Left kidney (tissue), 2 donors: Measurements from ENCODE around the gene MRPS6. TPM values are rescaled to one million over a fixed set of nuclear protein-coding genes. Genes with fewer than 3 reads are reported as not detected.

Experiments used
- DNase-seq: peaks from one replicate; pipeline ENCODE4 v3.0.0-alpha.2; 2013
- polyA plus RNA-seq: library from polyadenylated mRNA; unstranded; fragments of 120-200 nt; gene quantifications from one replicate; pipeline ENCODE4 v1.2.1, GENCODE V29; 2013; ENCODE audit not compliant: insufficient read length

Gene MRPS6
- polyA plus RNA-seq, 1 donor, result 126 TPM

DNA sequence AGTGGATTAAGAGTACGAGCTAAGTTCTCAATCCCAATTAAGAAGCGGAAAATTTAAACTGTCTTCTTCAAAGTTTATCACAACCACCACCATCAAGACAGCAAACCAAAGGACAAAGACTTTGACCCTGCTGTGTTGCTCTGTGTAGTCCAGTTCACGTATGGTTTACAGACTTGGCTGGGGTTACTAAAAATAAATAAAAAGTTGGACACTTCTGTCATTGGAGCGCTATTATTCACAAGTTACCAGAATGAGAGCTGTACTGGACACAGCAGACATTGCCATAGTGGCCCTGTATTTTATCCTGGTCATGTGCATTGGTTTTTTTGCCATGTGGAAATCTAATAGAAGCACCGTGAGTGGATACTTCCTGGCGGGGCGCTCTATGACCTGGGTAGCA, 21.6 kb downstream of the MRPS6 start:
- DNase-seq, result no peak

- DNase-seq, result no peak
Measured at GRCh38 chr21:34097442-34097841, 24.1 kb downstream of the MRPS6 start.

DNA sequence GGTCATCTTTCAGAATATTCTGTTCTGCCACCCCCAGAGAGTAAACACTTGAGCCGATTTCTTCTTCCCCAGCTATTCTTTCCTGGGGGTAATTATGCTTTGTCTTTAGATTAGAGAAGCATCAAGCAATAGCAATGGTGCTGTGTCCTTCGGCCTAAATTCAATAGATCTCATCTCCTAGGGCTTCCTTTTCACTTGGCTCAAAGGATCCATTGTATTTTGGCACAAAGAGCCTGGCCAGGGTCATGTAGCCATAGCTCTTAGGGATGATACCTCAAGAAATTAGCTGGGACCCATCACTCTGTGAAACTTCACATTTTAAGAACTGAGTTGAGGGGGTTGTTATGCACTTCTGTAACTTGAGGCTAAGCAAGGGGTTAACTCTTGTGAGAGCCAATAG, 27.0 kb downstream of the MRPS6 start:
- DNase-seq, result no peak

- no peak for DNase-seq
Measured at GRCh38 chr21:34100790-34101189, 27.4 kb downstream of the MRPS6 start.

GRCh38 chr21:34105947-34106541, 32.7 kb downstream of the MRPS6 start:
- DNase-seq, result no peak

DNA sequence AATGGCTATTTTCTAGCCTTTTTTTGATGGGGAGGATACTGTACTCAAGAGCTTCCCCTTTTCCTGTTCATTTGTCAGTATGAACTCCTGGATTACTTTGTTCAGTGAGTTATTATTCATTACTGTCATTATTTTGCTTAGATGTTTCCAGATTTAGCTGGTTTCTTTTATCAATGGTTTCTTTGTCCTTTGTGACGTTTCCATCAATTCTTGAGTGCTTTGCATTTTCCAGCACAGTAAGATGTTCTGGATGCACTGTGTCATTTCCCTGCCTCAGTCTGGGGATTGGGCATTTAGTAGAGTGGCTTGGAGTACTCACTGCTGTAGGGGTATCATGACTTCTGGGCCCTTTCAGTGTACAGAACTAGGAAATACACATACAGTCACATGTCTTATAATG, 34.2 kb downstream of the MRPS6 start:
- DNase-seq, result no peak

DNA sequence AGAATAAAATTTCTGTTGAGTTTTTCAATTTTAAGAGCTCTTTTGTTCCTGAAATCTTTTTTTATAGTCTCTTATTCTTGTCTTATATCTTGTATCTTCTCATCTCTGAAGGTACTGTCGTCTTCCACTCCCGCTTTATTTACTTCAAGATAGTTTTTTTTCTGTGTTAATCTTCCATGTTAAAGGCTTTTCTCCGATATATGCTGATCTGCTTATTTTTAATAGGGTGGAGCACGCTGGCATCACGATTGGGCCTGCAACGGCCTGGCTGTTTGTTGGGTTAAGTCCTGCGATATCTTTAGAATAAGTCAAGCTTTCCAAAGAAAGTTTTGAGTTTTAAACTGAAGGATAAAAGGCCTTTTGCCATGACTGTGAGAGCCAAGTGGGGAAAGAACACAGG, 35.7 kb downstream of the MRPS6 start:
- DNase-seq, result no peak

DNA sequence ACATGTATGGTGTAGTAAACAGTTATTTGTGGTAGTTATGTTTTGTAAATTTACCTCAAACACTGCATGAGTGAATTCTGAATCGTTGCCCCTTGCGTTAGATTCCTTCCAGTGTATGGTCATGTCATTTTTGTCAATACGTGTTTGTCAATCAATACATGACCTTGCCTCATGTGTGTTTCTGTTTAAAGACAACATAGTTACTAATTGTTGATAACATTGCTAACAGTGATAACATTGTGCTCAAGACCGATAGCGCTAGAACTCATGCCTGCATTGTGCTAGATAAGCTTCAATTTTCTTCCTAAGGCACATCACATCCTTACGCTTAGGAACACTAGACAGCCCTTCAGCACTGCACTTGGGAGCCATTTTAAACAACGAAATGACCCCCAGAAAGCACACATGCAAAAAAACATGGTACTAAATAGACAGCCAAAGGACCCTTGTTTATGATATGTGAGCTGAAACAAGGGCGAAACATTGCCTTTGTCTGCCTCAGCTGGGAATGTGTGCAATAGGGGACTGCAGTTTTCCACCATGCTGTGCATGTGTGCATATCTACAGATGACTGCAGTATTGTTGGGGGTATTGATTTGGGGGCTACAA, 37.3 kb downstream of the MRPS6 start:
- no peak for DNase-seq

GRCh38 chr21:34112316-34113033, 39.1 kb downstream of the MRPS6 start:
- DNase-seq, result no peak

DNA sequence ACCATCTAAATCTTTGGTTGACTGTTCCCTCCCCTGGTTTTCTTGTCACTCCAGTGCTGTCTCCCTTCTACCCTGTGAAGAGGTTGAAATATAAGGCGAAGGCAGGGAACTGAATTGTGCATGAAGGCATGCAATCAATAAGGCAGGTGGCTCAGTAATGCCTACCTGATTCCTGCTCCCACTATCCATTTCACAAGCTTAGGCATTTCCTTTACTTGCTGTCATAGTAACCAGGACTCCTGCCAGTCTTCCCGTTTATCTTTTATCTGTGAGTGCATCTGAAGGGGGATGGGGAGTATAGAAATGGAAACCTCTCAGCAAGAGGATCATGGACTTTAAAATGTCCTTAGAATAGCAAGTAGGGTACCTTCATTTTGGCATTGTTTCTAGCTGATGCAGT, 40.5 kb downstream of the MRPS6 start:
- peak; percentile 13 for DNase-seq

DNA sequence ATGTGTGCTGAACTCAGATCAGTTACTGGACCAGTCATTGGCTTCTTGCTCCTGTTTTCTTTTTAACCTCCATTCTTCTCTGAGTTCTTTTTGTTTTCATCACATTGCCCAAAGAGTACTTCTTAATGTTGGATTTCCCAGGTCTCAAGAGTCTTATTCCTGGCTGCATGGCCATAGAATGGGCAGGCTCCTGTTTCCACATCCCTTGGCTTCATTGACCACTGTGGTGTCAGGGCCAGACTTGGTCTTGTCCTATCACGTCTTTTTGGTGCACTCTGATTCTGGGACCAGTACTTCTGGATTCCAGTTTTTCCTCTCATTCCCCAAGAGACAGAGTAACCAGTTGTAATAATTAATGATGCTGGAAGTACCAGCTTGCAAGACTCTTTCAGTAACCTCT, 41.8 kb downstream of the MRPS6 start:
- DNase-seq, result no peak

GRCh38 chr21:34116569-34116968, 43.2 kb downstream of the MRPS6 start:
- no peak for DNase-seq

GRCh38 chr21:34120867-34121266, 47.5 kb downstream of the MRPS6 start:
- DNase-seq, result no peak

DNA sequence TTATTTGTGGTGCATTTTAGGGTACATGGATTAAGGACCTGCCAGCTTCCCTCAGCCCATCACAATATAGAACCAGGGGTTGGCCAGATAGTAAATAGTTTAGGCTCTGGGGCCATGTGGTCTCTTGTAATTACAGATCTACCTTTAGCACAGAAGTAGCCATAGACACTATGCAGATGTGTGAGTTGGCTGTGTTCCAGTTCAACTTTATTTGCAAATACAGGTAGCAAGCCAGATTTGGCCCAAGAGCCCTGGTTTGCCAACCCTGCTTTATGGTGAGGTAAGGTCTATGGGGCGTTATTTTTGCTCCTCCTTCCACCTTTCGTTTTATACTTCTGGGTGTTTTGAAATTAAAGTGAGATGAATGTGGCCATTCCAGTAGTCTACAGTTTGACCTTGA, 48.7 kb downstream of the MRPS6 start:
- no peak for DNase-seq

GRCh38 chr21:34123609-34124008, 50.2 kb downstream of the MRPS6 start:
- no peak for DNase-seq

GRCh38 chr21:34126269-34126668, 52.9 kb downstream of the MRPS6 start:
- no peak for DNase-seq

- DNase-seq, result no peak
Measured at GRCh38 chr21:34126691-34127090, 53.3 kb downstream of the MRPS6 start.

GRCh38 chr21:34128124-34128523, 54.7 kb downstream of the MRPS6 start:
- no peak for DNase-seq

GRCh38 chr21:34128674-34129038, 55.3 kb downstream of the MRPS6 start:
- no peak for DNase-seq

GRCh38 chr21:34129039-34129891, 55.9 kb downstream of the MRPS6 start:
- DNase-seq, result peak; percentile 77

- DNase-seq, result no peak
Measured at GRCh38 chr21:34129901-34130715, 56.7 kb downstream of the MRPS6 start.

GRCh38 chr21:34130716-34130985, 57.3 kb downstream of the MRPS6 start:
- no peak for DNase-seq
